Stimulated activated naive B cell treated with anti-CD40 and anti-IgM and Interleukin-4, amounts not matched to agents 10 μg/mL and 1 μg/mL and 100 μg/mL, for 72 hours (primary cell): ENCODE data around the gene FHAD1.

Experiments
- ATAC-seq, 2 donors: fragments of 150-1000 bp; cut with Tn5 transposase; replicated peaks; 2 replicates each; pipeline ENCODE4 v1.10.0; 2021; ENCODE audit warnings: moderate library complexity in 1 of 2
- DNase-seq: peaks from one replicate; pipeline ENCODE4 v3.0.0; 2021
- H3K27ac Mint-ChIP-seq: one replicate; pipeline ENCODE4 v1.8.0; 2022; ENCODE audit warnings: mild to moderate bottlenecking, mixed read lengths
- H3K27me3 Mint-ChIP-seq, 2 donors: one replicate each; pipeline ENCODE4 v1.8.0; 2022; ENCODE audit warnings: mixed read lengths in 2 of 2
- H3K36me3 Mint-ChIP-seq, 2 donors: one replicate each; pipeline ENCODE4 v1.8.0; 2022; ENCODE audit warnings: mixed read lengths in 2 of 2, mild to moderate bottlenecking in 1 of 2
- H3K4me1 Mint-ChIP-seq, 2 donors: one replicate each; pipeline ENCODE4 v1.8.0; 2022; ENCODE audit warnings: mixed read lengths in 2 of 2, mild to moderate bottlenecking in 1 of 2
- H3K4me3 Mint-ChIP-seq, 2 donors: one replicate each; pipeline ENCODE4 v1.8.0; 2022; ENCODE audit warnings: mild to moderate bottlenecking in 2 of 2, mixed read lengths in 2 of 2, moderate library complexity in 1 of 2
- H3K9me3 Mint-ChIP-seq, 2 donors: one replicate each; pipeline ENCODE4 v1.8.0; 2022; ENCODE audit warnings: mixed read lengths in 2 of 2, mild to moderate bottlenecking in 1 of 2

The FHAD1 gene

GRCh38 chr1:15308135-15308534, 61.1 kb downstream of the FHAD1 start:
- H3K9me3 Mint-ChIP-seq, result no peaks in the 10 kb centered on the region
- no peak for DNase-seq
- peaks cover 3 to 5% of the 10 kb centered on the region in 2 donors for H3K4me1 Mint-ChIP-seq
- no peaks in the 10 kb centered on the region for H3K36me3 Mint-ChIP-seq
- no peak overlapping the region for H3K27ac Mint-ChIP-seq
- no peak for ATAC-seq
- no peak overlapping the region for H3K4me3 Mint-ChIP-seq
- H3K27me3 Mint-ChIP-seq, result peaks cover 25 to 30% of the 10 kb centered on the region in 2 donors

GRCh38 chr1:15308621-15309027, 61.6 kb downstream of the FHAD1 start:
- H3K9me3 Mint-ChIP-seq, result no peaks in the 10 kb centered on the region
- no peak overlapping the region for H3K27ac Mint-ChIP-seq
- H3K4me3 Mint-ChIP-seq, result no peak overlapping the region
- no peaks in the 10 kb centered on the region for H3K36me3 Mint-ChIP-seq
- ATAC-seq (no peak), DNase-seq (no peak)
- peaks cover 3 to 5% of the 10 kb centered on the region in 2 donors for H3K4me1 Mint-ChIP-seq
- H3K27me3 Mint-ChIP-seq, result peaks cover 25 to 30% of the 10 kb centered on the region in 2 donors

DNA sequence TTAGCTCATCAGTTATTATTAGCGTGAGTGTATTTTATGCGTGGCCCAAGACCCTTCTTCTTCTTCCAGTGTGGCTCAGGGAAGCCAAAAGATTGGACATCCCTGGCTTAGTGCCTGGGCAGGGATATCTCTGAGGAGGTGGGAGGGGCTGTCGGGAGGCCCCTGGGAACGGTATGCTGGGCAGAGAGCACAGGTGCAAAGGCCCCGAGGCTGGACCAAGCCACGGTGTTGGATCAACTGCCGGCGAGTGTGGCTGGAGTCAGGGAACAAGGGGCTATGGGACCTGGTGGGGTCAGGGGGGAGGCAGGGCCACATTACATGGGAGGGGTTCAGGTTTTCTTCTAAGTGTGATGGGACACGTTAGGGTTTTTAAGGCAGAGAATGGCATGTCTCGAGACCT, 62.7 kb downstream of the FHAD1 start:
- no peak for DNase-seq
- H3K27me3 Mint-ChIP-seq, result peaks cover 23 to 32% of the 10 kb centered on the region in 2 donors
- ATAC-seq, result no peak
- H3K4me3 Mint-ChIP-seq, result no peak overlapping the region
- H3K36me3 Mint-ChIP-seq, result no peaks in the 10 kb centered on the region
- H3K27ac Mint-ChIP-seq, result no peak overlapping the region
- H3K9me3 Mint-ChIP-seq, result no peaks in the 10 kb centered on the region
- peaks cover 2 to 3% of the 10 kb centered on the region in 2 donors for H3K4me1 Mint-ChIP-seq

- no peak overlapping the region for H3K27ac Mint-ChIP-seq
- no peaks in the 10 kb centered on the region for H3K36me3 Mint-ChIP-seq
- H3K9me3 Mint-ChIP-seq, result no peaks in the 10 kb centered on the region
- H3K4me1 Mint-ChIP-seq, result no peaks in the 10 kb centered on the region
- H3K27me3 Mint-ChIP-seq, result peaks cover 15 to 25% of the 10 kb centered on the region in 2 donors
- no peak for DNase-seq
- no peak overlapping the region for H3K4me3 Mint-ChIP-seq
- ATAC-seq, result no peak
Observed at GRCh38 chr1:15310544-15310943, 63.5 kb downstream of the FHAD1 start.

GRCh38 chr1:15311122-15311822, 64.2 kb downstream of the FHAD1 start:
- Mint-ChIP-seq H3K27ac (no peak overlapping the region), H3K4me3 (no peak overlapping the region)

GRCh38 chr1:15311880-15312279, 64.9 kb downstream of the FHAD1 start:
- no peaks in the 10 kb centered on the region for H3K9me3 Mint-ChIP-seq
- H3K27me3 Mint-ChIP-seq, result peaks cover 14 to 20% of the 10 kb centered on the region in 2 donors
- no peak overlapping the region for H3K27ac Mint-ChIP-seq
- no peak for DNase-seq
- no peaks in the 10 kb centered on the region for H3K36me3 Mint-ChIP-seq
- no peaks in the 10 kb centered on the region for H3K4me1 Mint-ChIP-seq
- no peak overlapping the region for H3K4me3 Mint-ChIP-seq
- no peak for ATAC-seq

More at GRCh38 chr1:15311122-15311822, 64.2 kb downstream of the FHAD1 start:
- Mint-ChIP-seq H3K9me3 (no peaks in the 10 kb centered on the region), H3K27me3 (peaks cover 14 to 20% of the 10 kb centered on the region in 2 donors), H3K36me3 (no peaks in the 10 kb centered on the region), H3K4me1 (no peaks in the 10 kb centered on the region)
- DNase-seq (no peak), ATAC-seq (no peak)

DNA sequence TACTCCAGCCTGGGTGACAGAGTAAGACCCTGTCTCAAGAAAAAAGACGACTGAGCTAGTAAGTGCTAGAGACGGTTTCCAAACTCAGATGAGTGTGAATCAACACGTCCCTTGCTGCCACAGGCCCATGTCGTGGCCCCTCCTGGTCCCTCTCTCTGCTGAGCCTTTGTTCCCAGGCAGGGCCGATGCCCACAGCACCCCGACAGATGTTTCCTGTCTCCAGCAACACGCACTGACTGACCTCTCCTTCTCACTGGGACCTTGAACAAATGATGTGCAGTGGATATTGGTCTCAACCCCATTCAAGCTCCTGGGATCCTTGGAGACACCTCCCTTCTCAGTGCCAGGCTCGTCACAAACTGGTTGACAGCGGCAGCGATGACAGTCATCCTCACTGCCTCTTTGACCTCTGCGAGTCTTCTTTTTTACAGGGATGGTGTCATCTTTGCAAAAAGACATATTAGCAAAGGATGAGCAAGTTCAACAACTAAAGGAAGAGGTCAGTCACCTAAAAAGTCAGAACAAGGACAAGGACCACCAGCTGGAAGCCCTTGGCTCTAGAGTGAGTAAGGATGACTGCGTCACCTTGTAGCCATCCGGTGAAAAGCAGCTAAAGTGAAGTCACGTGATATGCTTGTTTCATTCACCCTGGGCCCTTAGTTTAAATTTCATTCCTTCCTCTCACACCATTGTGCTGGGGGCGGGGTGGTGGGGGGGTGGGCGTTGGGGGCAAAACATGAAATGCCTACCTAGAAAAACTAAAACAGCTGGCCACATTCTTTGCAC, 65.8 kb downstream of the FHAD1 start:
- DNase-seq, result no peak
- Mint-ChIP-seq H3K27me3 (peaks cover 20 to 23% of the 10 kb centered on the region in 2 donors), H3K4me1 (no peaks in the 10 kb centered on the region), H3K27ac (no peak overlapping the region), H3K4me3 (no peak overlapping the region), H3K36me3 (no peaks in the 10 kb centered on the region), H3K9me3 (no peaks in the 10 kb centered on the region)
- no peak for ATAC-seq

GRCh38 chr1:15314328-15315281, 67.6 kb downstream of the FHAD1 start:
- H3K4me1 Mint-ChIP-seq, result no peaks in the 10 kb centered on the region
- ATAC-seq, result no peak
- H3K27me3 Mint-ChIP-seq, result peaks cover 20 to 23% of the 10 kb centered on the region in 2 donors
- H3K27ac Mint-ChIP-seq, result no peak overlapping the region
- H3K36me3 Mint-ChIP-seq, result no peaks in the 10 kb centered on the region
- H3K9me3 Mint-ChIP-seq, result no peaks in the 10 kb centered on the region
- no peak for DNase-seq
- no peak overlapping the region for H3K4me3 Mint-ChIP-seq

DNA sequence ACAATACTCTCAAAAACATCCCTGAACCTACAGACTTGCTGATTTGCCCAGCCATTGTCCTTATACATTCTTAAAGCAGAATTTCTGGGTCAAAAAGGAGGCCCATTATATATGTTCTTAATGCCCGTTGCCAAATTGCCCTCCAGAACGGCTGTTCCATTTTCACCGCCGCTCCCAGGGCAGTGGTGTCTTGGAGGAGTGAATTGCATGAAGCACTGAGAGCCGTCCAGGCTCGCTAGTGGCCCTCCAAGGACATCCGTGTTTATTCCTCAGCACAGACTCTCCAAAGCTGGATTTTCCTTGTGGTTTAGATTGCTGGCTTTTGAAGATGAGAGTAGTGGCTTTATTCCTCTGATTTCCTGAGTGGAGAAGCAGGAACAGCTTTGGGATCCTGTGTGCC, 68.8 kb downstream of the FHAD1 start:
- H3K4me1 Mint-ChIP-seq, result no peaks in the 10 kb centered on the region
- peaks cover 0 to 4% of the 10 kb centered on the region in 2 donors for H3K36me3 Mint-ChIP-seq
- H3K27ac Mint-ChIP-seq, result no peak overlapping the region
- DNase-seq, result no peak
- H3K27me3 Mint-ChIP-seq, result peaks cover 13 to 26% of the 10 kb centered on the region in 2 donors
- ATAC-seq, result no peak
- peaks cover 6% of the 10 kb centered on the region in 2 donors for H3K9me3 Mint-ChIP-seq
- H3K4me3 Mint-ChIP-seq, result no peak overlapping the region

DNA sequence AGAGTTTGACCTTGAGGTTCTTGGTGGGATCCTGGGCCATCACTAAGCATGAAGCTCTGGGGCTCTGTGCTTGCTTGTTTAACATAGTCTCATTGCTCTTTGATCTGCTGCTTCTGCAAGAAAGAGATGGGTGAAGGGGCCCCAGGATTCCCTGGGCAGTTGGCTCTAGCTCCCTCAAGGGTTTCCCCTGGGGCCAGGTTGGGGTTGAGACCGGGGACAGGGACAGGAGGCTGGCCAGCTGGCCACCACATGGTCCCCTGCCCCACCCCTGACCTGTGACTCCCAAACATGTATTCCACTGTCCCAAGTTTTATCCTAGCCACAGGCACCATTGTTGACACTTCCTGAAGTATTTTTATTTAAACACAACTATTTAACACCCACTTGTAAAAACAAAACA, 69.5 kb downstream of the FHAD1 start:
- Mint-ChIP-seq H3K27ac (no peak overlapping the region), H3K4me3 (no peak overlapping the region), H3K4me1 (no peaks in the 10 kb centered on the region), H3K9me3 (peaks cover 6 to 7% of the 10 kb centered on the region in 2 donors), H3K36me3 (peaks cover 0 to 4% of the 10 kb centered on the region in 2 donors), H3K27me3 (peaks cover 10 to 33% of the 10 kb centered on the region in 2 donors)
- DNase-seq (no peak), ATAC-seq (no peak)

- DNase-seq (no peak), ATAC-seq (no peak)
- peaks cover 6 to 7% of the 10 kb centered on the region in 2 donors for H3K9me3 Mint-ChIP-seq
- peaks cover 0 to 4% of the 10 kb centered on the region in 2 donors for H3K36me3 Mint-ChIP-seq
- no peak overlapping the region for H3K4me3 Mint-ChIP-seq
- H3K27ac Mint-ChIP-seq, result no peak overlapping the region
- H3K27me3 Mint-ChIP-seq, result peaks cover 0 to 43% of the 10 kb centered on the region in 2 donors
- no peaks in the 10 kb centered on the region for H3K4me1 Mint-ChIP-seq
Observed at GRCh38 chr1:15320267-15320666, 73.2 kb downstream of the FHAD1 start.

- Mint-ChIP-seq H3K4me1 (no peaks in the 10 kb centered on the region), H3K9me3 (peaks cover 6 to 7% of the 10 kb centered on the region in 2 donors), H3K36me3 (peaks cover 0 to 4% of the 10 kb centered on the region in 2 donors), H3K4me3 (no peak overlapping the region), H3K27me3 (peaks cover 6 to 43% of the 10 kb centered on the region in 2 donors), H3K27ac (no peak overlapping the region)
- no peak for DNase-seq
- no peak for ATAC-seq
Observed at GRCh38 chr1:15321601-15322000, 74.6 kb downstream of the FHAD1 start.

DNA sequence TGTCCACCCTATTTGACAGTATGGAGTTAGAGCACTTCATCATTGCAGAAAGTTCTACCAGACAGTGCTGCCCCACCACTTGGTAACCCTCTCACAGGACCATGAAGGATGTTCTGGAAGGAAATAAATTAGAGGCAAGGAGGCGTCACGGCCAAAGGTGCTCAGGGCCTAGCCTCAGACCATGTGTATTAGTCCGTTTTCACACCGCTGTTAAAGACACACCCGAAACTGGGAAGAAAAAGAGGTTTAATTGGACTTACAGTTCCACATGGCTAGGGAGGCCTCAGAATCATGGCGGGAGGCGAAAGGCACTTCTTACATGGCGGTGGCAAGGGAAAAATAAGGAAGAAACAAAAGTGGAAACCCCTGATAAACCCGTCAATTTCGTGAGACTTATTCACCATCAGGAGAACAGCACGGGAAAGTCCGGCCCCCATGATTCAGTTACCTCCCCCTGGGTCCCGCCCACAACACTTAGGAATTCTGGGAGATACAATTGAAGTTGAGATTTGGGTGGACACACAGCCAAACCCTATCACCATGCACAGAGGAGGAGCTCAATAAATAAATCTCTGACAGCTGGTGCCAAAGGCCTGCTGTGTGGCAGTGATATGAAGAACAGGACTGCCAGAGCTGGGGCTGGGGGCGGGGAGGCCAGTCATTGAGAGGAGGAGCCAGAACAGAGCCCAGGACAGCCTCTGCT, 75.8 kb downstream of the FHAD1 start:
- Mint-ChIP-seq H3K4me1 (no peaks in the 10 kb centered on the region), H3K9me3 (peaks cover 6 to 7% of the 10 kb centered on the region in 2 donors), H3K36me3 (peaks cover 0 to 4% of the 10 kb centered on the region in 2 donors), H3K4me3 (no peak overlapping the region), H3K27me3 (peaks cover 10 to 43% of the 10 kb centered on the region in 2 donors), H3K27ac (no peak overlapping the region)
- DNase-seq, result no peak
- peak in 1 of 2 donors; percentile 46 for ATAC-seq
